HTERT RPE-1 (cell line): ENCODE results near the gene SGIP1.
"Not testable (repeated sequence)": the region's sequence is repeated elsewhere in the genome, so short reads cannot be mapped to it uniquely, and the experiment has no call there.

ENCODE experiments used
- in situ Hi-C: fragments of 300-500 bp; cut with MboI; formaldehyde crosslinking; loops from 4 replicates; pipeline ENCODE4 v1.14.3; 2020; ENCODE audit warnings: low sequenced_read_pairs

SGIP1 gene

GRCh38 chr1:66725885-66726665, 192.1 kb downstream of the SGIP1 start:
- in situ Hi-C loops = no loop called here

- in situ Hi-C loops = no loop called here
These were observed 194.1 kb downstream of the SGIP1 start for GRCh38 chr1:66728021-66728420.

GRCh38 chr1:66728716-66729115, 194.8 kb downstream of the SGIP1 start:
- in situ Hi-C loops = not testable (repeated sequence)

GRCh38 chr1:66729119-66729518, 195.2 kb downstream of the SGIP1 start:
- in situ Hi-C loops = no loop called here

- in situ Hi-C loops = no loop called here
These were observed 195.6 kb downstream of the SGIP1 start for GRCh38 chr1:66729523-66729922.

GRCh38 chr1:66730462-66730861, 196.5 kb downstream of the SGIP1 start:
- in situ Hi-C loops = no loop called here

GRCh38 chr1:66731170-66731865, 197.4 kb downstream of the SGIP1 start:
- in situ Hi-C loops = no loop called here

GRCh38 chr1:66732407-66733166, 198.6 kb downstream of the SGIP1 start:
- in situ Hi-C loops = no loop called here

GRCh38 chr1:66733348-66734017, 199.5 kb downstream of the SGIP1 start:
- in situ Hi-C loops = no loop called here

- in situ Hi-C loops = not testable (repeated sequence)
These were observed 200.6 kb downstream of the SGIP1 start for GRCh38 chr1:66734531-66734930.

- in situ Hi-C loops = no loop called here
These were observed 203.9 kb downstream of the SGIP1 start for GRCh38 chr1:66737836-66738235.

- in situ Hi-C loops = no loop called here
These were observed 205.6 kb downstream of the SGIP1 start for GRCh38 chr1:66739401-66740157.

- in situ Hi-C loops = no loop called here
These were observed 211.5 kb downstream of the SGIP1 start for GRCh38 chr1:66745451-66745850.

GRCh38 chr1:66747501-66747900, 213.5 kb downstream of the SGIP1 start:
- in situ Hi-C loops = no loop called here

GRCh38 chr1:66750577-66750976, 216.6 kb downstream of the SGIP1 start:
- in situ Hi-C loops = no loop called here

GRCh38 chr1:66751160-66751559, 217.2 kb downstream of the SGIP1 start:
- in situ Hi-C loops = no loop called here

GRCh38 chr1:66752000-66752592, 218.1 kb downstream of the SGIP1 start, which contains the start of gene DYNLT5:
Gene DYNLT5, plus strand, starts transcription at chr1:66752459. Its CDS starts 2,200 bp downstream, at chr1:66754659.
- in situ Hi-C loops = no loop called here

GRCh38 chr1:66752671-66753371, 218.9 kb downstream of the SGIP1 start:
- in situ Hi-C loops = no loop called here

GRCh38 chr1:66757722-66758240, 223.8 kb downstream of the SGIP1 start:
- in situ Hi-C loops = no loop called here
